Measurements from ENCODE around the gene YPEL3. TPM values are rescaled to one million over a fixed set of nuclear protein-coding genes. Genes with fewer than 3 reads are reported as not detected.
A peak's percentile ranks its signal among the peaks of the same experiment; 100 is the strongest.

YPEL3 gene
- total and polyA plus RNA-seq, 2 of the 8 experiments (the other 6 are each of a cell fraction or from before 2014, with no cell fraction given) = 40.3 to 53.3 TPM

DNA sequence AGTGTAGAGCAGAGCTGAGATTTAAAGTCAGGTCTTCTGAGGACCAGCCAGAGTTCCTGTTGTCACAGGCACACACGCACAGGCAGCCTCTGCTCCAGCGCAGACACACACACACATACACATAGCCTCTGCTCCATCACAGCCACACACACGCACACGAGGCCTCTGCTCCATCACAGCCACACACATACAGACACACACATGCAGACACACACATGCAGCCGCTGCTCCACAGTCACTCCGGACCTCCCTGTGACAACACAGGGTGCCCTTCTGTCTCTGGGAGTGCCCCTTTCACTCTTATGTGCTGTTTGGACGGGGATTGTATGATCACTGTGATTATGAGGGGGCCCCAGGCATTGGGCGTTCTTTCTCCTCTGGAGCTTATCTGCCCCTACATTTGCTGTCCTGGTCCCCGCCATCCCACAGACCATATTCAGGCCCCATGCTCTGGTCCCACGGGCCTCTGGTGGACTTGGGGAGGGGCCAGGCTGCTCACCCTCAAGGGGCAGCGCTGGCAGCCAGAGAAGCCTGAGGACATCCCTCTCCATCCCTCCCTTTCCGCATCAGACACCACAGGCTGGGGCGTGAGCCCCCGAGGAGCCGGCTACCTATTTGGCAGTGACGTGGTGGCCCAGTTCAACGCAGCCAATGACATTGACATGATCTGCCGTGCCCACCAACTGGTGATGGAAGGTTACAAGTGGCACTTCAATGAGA lies 11.8 kb downstream of the YPEL3 start:
- no peaks in the 10 kb centered on the region; a peak in 1 of 7 replicates for H3K27me3 ChIP-seq (replicated peaks in 1 of 4; ENCODE audit: control insufficient read depth in 3 of 4, extremely low read depth in 1 of 4, insufficient read depth in 3 of 4, low read length in 3 of 4)
- H2BK12ac ChIP-seq (ENCODE audit: low read depth, low read length) = no peak overlapping the region
- no peak overlapping the region for H3K4me3 ChIP-seq (ENCODE audit: extremely low read depth in 1 of 4, insufficient read depth in 2 of 4, low read depth in 3 of 4, low read length in 4 of 4)
- no peak overlapping the region for H3K18ac ChIP-seq (ENCODE audit: extremely low read depth, low read length)
- H3K9me3 ChIP-seq (ENCODE audit: insufficient read depth in 2 of 2, low read depth in 1 of 2, low read length in 1 of 2) = no peaks in the 10 kb centered on the region
- H2AK5ac ChIP-seq (ENCODE audit: low read depth, low read length) = no peak overlapping the region
- POLR2A ChIA-PET (ENCODE audit: partially characterized antibody) = interaction anchor here (1.1 to 14.0 kb wide), 2 partner anchors 10 to 12 kb away, joined by 4 to 353 read pairs; partner anchors contain the start of genes ALDOA and PPP4C
- no peak overlapping the region for H4K8ac ChIP-seq (ENCODE audit: extremely low read depth, insufficient read depth, low read length)
- DNase-seq (ENCODE audit: low read depth in 1 of 2, low spot score in 2 of 2) (no peak), FAIRE-seq (no peak)
- H3K79me2 ChIP-seq (ENCODE audit: control insufficient read depth in 1 of 2, insufficient read depth in 2 of 2, low read length in 2 of 2) = peaks cover 0 to 6% of the 10 kb centered on the region in 2 experiments; a peak in 1 of 4 replicates
- no peak overlapping the region for H3K14ac ChIP-seq (ENCODE audit: insufficient read length)
- H3K27ac ChIP-seq (ENCODE audit: low read depth, low read length) = no peak overlapping the region
- H3K56ac ChIP-seq (replicated peaks; ENCODE audit: insufficient read length, low read depth, low read length) = no peak overlapping the region
- no peaks in the 10 kb centered on the region for H3K4me1 ChIP-seq (replicated peaks in 1 of 4; ENCODE audit: control insufficient read depth in 3 of 4, insufficient read depth in 4 of 4, low read length in 3 of 4)
- H3K4me2 ChIP-seq (ENCODE audit: insufficient read depth in 1 of 2, low read depth in 2 of 2, low read length in 2 of 2) = no peak overlapping the region
- no peak overlapping the region for H3K23ac ChIP-seq (ENCODE audit: insufficient read length)
- no peak overlapping the region for H2BK20ac ChIP-seq (ENCODE audit: low read length)
- no peaks in the 10 kb centered on the region; the same call in 1 of the 2 replicates for H3K79me1 ChIP-seq (ENCODE audit: low read depth, low read length)
- no peak overlapping the region for H3K9ac ChIP-seq (replicated peaks in 1 of 4; ENCODE audit: extremely low read depth in 1 of 4, low read depth in 3 of 4, low read length in 3 of 4)
- 92% methylated on average over 16 of the region's 18 CpGs; no CpG with 5 or more reads in 1 of the 2 experiments for WGBS, 2 experiments (ENCODE audit: extremely low coverage in 1 of 2, insufficient coverage in 1 of 2, insufficient read length in 1 of 2, insufficient replicate concordance in 2 of 2, low coverage in 1 of 2, low lambda C conversion rate in 2 of 2, missing lambda C conversion rate in 1 of 2)
- H4K5ac ChIP-seq (ENCODE audit: insufficient read length, low read depth, low read length) = no peak overlapping the region
- H3K4ac ChIP-seq (replicated peaks; ENCODE audit: insufficient read length, low read depth, low read length) = no peak overlapping the region
- H3K23me2 ChIP-seq (ENCODE audit: low read depth, low read length) = no peaks in the 10 kb centered on the region
- no peak overlapping the region for H2BK5ac ChIP-seq (ENCODE audit: low read depth, low read length)
- H4K20me1 ChIP-seq (replicated peaks in 1 of 2; ENCODE audit: control insufficient read depth in 1 of 2, insufficient read depth in 2 of 2, low read length in 2 of 2) = peaks cover 7 to 19% of the 10 kb centered on the region in 2 experiments
- no peak overlapping the region for H2BK15ac ChIP-seq (ENCODE audit: low read length)
- TF ChIP-seq POLR2A (IDR thresholded peaks at IDR 0.05; ENCODE audit: control extremely low read depth in 1 of 2, low read depth in 2 of 2, low read length in 2 of 2) (peak in 1 of 2 experiments; percentile 36; a peak in 1 of 3 replicates), BRCA1 (IDR thresholded peaks at IDR 0.05; ENCODE audit: low read depth, low read length) (no peak), GABPA (IDR thresholded peaks at IDR 0.05; ENCODE audit: borderline replicate concordance, insufficient read depth, low read length) (no peak)
- no peak overlapping the region for H2BK120ac ChIP-seq (replicated peaks; ENCODE audit: low read depth, low read length)
- no peak overlapping the region for H2AFZ ChIP-seq (ENCODE audit: low read length)
- no peak overlapping the region for H4K91ac ChIP-seq (replicated peaks; ENCODE audit: insufficient read length, low read length)
- CTCF ChIA-PET (ENCODE audit: partially characterized antibody) = interaction anchor here (0.7 to 2.2 kb wide), 2 partner anchors 28 to 219 kb away, joined by 5 to 7 read pairs; no protein-coding TSS in a partner anchor
- H3K36me3 ChIP-seq (ENCODE audit: control insufficient read depth in 2 of 4, insufficient read depth in 4 of 4, low read length in 3 of 4) = peaks cover 21 to 60% (median 34%) of the 10 kb centered on the region in 4 experiments
